Medulla oblongata (tissue), 1 donor: ENCODE results near the gene MYCBPAP.

Experiments
- DNase-seq: peaks from one replicate; pipeline ENCODE4 v3.0.0-alpha.2; 2015; ENCODE audit errors: extremely low spot score

MYCBPAP gene

DNA sequence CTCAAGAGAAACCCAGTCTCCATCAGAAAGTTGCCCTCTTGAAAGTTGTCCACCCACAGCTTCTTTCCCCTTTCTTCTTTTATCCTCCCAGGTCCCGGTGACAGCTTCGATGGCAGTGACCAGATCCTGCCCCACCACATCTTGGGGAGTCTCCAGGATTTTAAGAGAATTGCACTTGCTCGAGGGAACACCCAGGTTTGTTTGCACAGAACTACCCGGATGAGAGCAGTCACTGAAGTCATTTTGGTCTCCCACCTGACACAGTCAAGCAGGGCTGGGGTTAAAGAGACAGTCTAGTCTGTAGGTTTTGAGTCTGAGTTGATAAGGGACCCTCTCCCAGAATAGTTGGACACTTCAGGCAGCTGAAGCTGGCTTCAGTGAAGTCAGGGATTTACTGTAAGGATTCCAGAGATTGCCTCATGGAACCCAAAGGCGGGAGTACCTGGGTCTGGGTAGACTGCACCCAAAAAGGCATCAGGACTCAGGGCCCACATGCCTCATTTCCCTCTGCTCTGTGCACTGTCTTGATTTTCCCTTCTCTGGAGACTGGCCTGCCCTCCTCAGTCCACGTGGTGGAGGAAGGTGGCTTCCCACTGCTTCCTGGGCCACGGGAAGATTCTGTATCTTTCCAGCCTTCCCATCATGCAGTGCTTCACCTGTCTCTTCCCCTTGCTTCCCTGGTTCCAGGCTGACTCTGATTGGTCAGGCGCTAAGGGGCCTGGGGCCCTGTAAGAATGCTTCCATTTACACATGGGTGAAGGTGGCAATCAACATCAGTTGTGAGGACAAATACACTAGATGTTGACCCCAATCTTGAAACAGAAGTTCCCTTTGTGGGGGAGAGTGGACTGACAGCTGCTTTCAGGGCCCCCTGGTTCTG is 9.5 kb downstream of the MYCBPAP start:
- no peak for DNase-seq

GRCh38 chr17:50518384-50519023 is 10.3 kb downstream of the MYCBPAP start:
- no peak for DNase-seq

- no peak for DNase-seq
These were observed 11.0 kb downstream of the MYCBPAP start for GRCh38 chr17:50519141-50519834.

- no peak for DNase-seq
These were observed 12.2 kb downstream of the MYCBPAP start for GRCh38 chr17:50520483-50520882.

DNA sequence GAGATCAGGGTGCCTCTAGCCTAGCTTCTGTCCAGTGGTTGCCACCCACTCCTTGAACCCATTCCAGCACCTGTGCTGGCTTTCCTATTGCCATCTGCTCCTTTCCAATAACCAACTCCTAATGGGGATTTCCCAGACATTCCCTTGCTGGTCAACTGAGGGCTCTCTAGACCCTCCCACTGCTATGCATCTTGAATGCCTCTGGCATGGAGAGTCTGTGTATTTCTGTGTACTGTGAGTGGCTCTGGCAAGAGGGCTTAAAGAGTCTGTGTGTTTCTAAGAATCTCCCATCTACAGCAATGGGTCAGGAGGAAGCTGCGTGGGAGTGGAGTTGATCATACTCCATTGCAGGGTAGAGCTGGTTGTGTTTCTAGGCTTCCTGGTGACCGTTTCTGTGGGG is 13.3 kb downstream of the MYCBPAP start:
- no peak for DNase-seq

- DNase-seq: no peak
These were observed 14.5 kb downstream of the MYCBPAP start for GRCh38 chr17:50522766-50523165.

DNA sequence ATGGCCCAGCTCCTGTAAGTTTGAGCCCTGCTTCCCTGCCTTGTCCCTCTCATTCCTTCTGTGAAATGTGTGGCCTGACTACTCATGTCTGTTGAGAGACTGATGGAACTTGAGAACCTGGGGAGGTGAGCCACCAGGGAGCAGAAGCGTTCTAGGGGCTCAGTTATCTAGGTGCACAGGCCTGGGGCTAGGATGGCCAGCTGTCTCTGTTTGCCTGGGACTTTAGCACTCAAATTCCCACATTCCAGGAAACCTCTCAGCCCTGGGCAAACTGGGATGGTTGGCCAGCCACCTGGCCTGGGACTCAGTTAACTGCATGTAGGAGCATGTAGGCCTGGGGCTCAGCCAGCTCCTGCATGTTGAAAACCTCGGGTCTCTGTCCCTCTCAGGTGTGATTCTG is 15.0 kb downstream of the MYCBPAP start:
- DNase-seq: no peak

DNA sequence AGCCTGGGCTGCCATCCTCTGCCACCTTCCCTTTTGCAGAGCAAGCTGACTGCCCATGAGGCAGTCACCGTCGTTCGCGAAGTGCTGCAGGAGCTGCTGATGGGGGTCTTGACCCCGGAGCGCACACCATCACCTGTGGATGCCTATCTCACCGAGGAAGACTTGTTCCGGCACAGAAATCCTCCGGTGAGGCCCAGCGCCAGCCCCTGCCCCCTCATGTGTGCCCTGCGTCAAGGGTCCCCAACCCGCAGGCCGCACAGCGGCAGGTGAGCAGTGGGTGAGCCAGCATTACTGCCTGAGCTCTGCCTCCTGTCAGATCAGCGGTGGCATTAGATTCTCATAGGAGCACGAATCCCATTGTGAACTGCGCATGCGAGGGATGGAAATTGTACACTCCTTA is 16.6 kb downstream of the MYCBPAP start:
- no peak for DNase-seq

GRCh38 chr17:50527155-50527762 is 19.0 kb downstream of the MYCBPAP start:
- no peak for DNase-seq

DNA sequence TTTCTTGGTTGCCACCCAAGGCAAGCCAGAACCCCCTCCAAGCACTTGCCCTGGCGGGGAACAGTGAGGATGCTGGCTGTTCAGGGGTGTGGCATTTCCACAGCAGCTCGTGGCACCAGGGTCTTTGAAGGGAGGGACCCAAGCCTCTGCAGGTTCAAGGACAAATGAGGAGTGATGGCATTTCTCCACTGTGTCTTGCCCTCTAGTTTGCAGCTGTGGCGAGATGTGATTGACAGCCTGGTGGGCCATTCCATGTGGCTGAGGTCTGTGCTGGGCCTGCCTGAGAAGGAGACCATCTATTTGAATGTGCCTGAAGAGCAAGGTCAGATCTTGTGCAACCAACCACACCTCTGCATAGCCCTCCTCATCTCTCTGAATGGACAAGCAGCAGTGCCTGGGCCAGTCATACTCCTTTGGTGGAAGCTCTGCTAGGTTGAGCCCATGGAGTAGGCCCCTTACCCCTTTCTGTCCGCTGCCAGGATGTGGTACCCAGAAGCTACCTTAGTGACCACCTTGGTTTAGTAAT is 19.8 kb downstream of the MYCBPAP start:
- DNase-seq: no peak

- no peak for DNase-seq
These were observed 21.6 kb downstream of the MYCBPAP start for GRCh38 chr17:50529849-50530248.

GRCh38 chr17:50531428-50532025 is 23.3 kb downstream of the MYCBPAP start:
- no peak for DNase-seq

DNA sequence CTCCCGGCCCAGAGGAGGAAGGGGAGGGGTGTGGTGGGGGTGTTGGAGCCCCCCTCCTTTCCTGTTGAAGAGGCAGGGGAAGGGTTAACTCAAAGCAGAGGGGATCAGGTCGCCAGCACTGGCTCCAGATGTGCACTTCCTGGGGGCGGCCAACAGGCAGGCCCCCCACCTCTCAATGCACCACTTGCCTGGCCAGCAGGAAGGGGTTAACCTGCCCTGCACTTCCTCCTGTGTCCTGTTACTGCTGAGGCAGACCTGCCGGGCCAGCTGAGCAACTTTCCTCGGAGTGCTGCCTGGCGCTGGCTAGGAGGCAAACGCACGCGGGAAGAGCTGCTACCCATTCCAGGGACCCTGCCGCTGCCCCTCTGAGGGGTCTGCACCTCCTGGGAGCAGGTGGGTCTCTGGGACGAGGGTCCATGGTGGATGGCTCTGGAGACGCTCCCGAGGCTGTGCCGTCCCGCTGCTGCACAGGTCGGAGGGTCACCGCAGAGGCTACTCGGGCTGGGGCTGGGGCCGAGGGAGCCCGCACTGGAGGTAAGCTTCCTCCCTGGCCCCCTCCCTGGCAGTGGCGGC is 24.3 kb downstream of the MYCBPAP start, which contains the start of gene EPN3:
EPN3 (plus strand) TSS at position 284 of the 573 bp plus-strand sequence. CDS start 3,822 bp downstream, outside the sequence.
- DNase-seq: no peak

DNA sequence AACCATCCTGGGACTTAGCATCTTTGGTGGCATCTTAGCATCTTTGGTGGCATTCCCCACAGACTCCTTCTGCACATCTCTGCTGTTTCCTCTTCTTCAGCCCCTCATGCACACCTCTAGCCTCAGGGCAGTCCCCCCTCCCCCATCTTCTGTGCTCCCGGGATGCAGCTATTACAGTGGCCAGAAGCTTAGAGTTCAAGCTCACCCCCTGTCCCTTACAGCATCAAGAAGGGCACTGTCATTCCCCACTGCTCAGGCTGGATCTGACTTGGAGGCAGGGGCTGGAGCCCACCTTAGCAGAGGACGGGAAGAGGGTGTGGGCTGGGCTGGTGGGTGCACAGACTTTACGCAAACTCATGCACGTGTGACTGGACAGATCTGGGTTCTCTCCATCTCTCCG is 24.9 kb downstream of the MYCBPAP start:
- DNase-seq: no peak

- no peak for DNase-seq
These were observed 25.5 kb downstream of the MYCBPAP start for GRCh38 chr17:50533720-50534148.

- no peak for DNase-seq
These were observed 26.2 kb downstream of the MYCBPAP start for GRCh38 chr17:50534222-50534978.

DNA sequence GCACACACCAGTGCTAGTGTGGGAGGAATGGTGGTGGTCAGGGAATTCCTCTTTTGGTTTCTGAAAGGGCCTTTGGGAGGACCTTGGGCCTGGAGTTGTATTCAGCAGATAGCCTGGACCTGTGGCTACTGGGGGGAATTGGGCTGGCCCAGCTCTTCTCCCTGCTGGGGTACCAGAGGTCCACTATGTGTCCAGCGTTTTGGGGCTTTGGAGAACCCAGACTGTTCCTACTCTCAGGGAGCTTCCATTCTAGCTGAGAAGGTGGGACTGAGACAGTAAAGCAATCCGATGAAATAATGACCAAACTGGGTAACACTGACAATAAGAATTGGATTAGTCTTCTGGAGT is 26.7 kb downstream of the MYCBPAP start:
- no peak for DNase-seq

DNA sequence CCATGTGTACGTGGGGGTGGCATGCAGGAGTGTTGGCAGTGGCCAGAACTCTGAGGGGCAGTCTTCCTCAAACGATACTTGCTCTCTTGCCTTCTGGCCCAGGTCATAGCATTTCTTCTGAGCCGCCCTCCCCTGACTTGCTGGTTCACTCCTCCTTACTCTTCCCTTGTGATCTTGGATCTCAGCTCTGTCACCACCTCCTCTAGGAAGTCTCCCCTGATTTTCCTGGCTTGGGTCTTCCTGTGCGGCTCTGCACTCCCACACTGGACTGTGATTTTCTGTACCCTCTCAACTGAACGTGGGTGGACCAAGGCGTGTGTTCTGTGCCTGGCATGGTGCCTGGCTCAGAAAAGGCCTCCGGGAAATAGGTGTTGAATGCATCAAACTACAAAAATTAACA is 27.2 kb downstream of the MYCBPAP start:
- DNase-seq: no peak

- DNase-seq: no peak
These were observed 28.7 kb downstream of the MYCBPAP start for GRCh38 chr17:50536683-50537646.
